Trophoblast cell (in vitro differentiated cells and primary cell): ENCODE measurements around the gene PPIL3. TPM values are rescaled to one million over a fixed set of nuclear protein-coding genes. Genes with fewer than 3 reads are reported as not detected.

ENCODE experiments used
- DNase-seq, 2 donors: peaks; one replicate each; pipeline ENCODE4 v3.0.0-alpha.2; 2016
- H2AFZ ChIP-seq: 2 replicates; pipeline ENCODE4 v1.6.1; 2013; ENCODE audit warnings: low read length, moderate library complexity, mild to moderate bottlenecking; ENCODE audit not compliant: insufficient read depth, poor library complexity
- H2AK5ac ChIP-seq: 2 replicates; pipeline ENCODE4 v1.6.1; 2013; ENCODE audit warnings: mild to moderate bottlenecking, low read length
- H2BK120ac ChIP-seq: 2 replicates; pipeline ENCODE4 v1.6.1; 2013; ENCODE audit warnings: low read length, mild to moderate bottlenecking, moderate library complexity; ENCODE audit not compliant: insufficient read depth, poor library complexity
- H2BK12ac ChIP-seq: 2 replicates; pipeline ENCODE4 v1.6.1; 2013; ENCODE audit warnings: mild to moderate bottlenecking, low read length, moderate library complexity
- H2BK5ac ChIP-seq: 2 replicates; pipeline ENCODE4 v1.6.1; 2013; ENCODE audit warnings: low read length, low read depth, moderate library complexity, mild to moderate bottlenecking; ENCODE audit not compliant: poor library complexity
- H3K14ac ChIP-seq: 2 replicates; pipeline ENCODE4 v1.6.1; 2013; ENCODE audit warnings: mild to moderate bottlenecking, low read length
- H3K18ac ChIP-seq: 2 replicates; pipeline ENCODE4 v1.6.1; 2013; ENCODE audit warnings: mild to moderate bottlenecking, low read length
- H3K23ac ChIP-seq: 2 replicates; pipeline ENCODE4 v1.6.1; 2013; ENCODE audit warnings: low read length
- H3K27ac ChIP-seq: 2 replicates; pipeline ENCODE4 v1.5.1; 2013; ENCODE audit warnings: low read depth, mild to moderate bottlenecking, inconsistent platforms, low read length, moderate library complexity
- H3K27me3 ChIP-seq: 2 replicates; pipeline ENCODE4 v1.6.1; 2013; ENCODE audit warnings: inconsistent platforms, mild to moderate bottlenecking, low read length, moderate library complexity; ENCODE audit not compliant: insufficient read depth
- H3K36me3 ChIP-seq, 2 experiments: 1 replicate in 1 of 2; 2 replicates in 1 of 2; pipeline ENCODE4 v1.6.1; 2013; ENCODE audit warnings: low read length in 2 of 2, mild to moderate bottlenecking in 2 of 2, moderate library complexity in 1 of 2; ENCODE audit not compliant: insufficient read depth in 2 of 2, control insufficient read depth in 1 of 2
- H3K4ac ChIP-seq: 2 replicates; pipeline ENCODE4 v1.6.1; 2013; ENCODE audit warnings: low read depth, mild to moderate bottlenecking, low read length, moderate library complexity
- H3K4me1 ChIP-seq, 2 experiments: 1 replicate in 1 of 2; 2 replicates in 1 of 2; pipeline ENCODE4 v1.6.1; 2013; ENCODE audit warnings: low read length in 2 of 2, mild to moderate bottlenecking in 2 of 2, moderate library complexity in 1 of 2; ENCODE audit not compliant: insufficient read depth in 2 of 2, control insufficient read depth in 1 of 2
- H3K4me2 ChIP-seq: 2 replicates; pipeline ENCODE4 v1.6.1; 2013; ENCODE audit warnings: inconsistent platforms, mild to moderate bottlenecking, low read length, moderate library complexity
- H3K4me3 ChIP-seq: 2 replicates; pipeline ENCODE4 v1.5.1; 2013; ENCODE audit warnings: mild to moderate bottlenecking, low read depth, low read length, inconsistent platforms
- H3K79me1 ChIP-seq: one replicate; pipeline ENCODE4 v1.6.1; 2013; ENCODE audit warnings: low read length
- H3K79me2 ChIP-seq: 2 replicates; pipeline ENCODE4 v1.6.1; 2013; ENCODE audit warnings: low read length, mild to moderate bottlenecking; ENCODE audit not compliant: control insufficient read depth, insufficient read depth, poor library complexity
- H3K9ac ChIP-seq: 2 replicates; pipeline ENCODE4 v1.6.1; 2013; ENCODE audit warnings: mild to moderate bottlenecking, low read length
- H3K9me3 ChIP-seq: 2 replicates; pipeline ENCODE4 v1.6.1; 2013; ENCODE audit warnings: low read depth, mild to moderate bottlenecking, control low read depth, inconsistent platforms, low read length; ENCODE audit not compliant: insufficient read depth
- H4K12ac ChIP-seq: 2 replicates; pipeline ENCODE4 v1.6.1; 2013; ENCODE audit warnings: low read depth, mild to moderate bottlenecking, low read length, moderate library complexity
- H4K8ac ChIP-seq: 2 replicates; pipeline ENCODE4 v1.6.1; 2013; ENCODE audit warnings: low read depth, mild to moderate bottlenecking, low read length, moderate library complexity
- H4K91ac ChIP-seq: one replicate; pipeline ENCODE4 v1.6.1; 2013; ENCODE audit warnings: low read depth, mild to moderate bottlenecking, low read length, moderate library complexity
- WGBS: extraction: QIAGEN DNeasy Blood & Tissue Kit; methylation state at CpG from one replicate; pipeline ENCODE4 v1.1.7; 2013; ENCODE audit warnings: missing lambda C conversion rate; ENCODE audit not compliant: insufficient read length, insufficient coverage; ENCODE audit errors: extremely low coverage; 5-methylcytosine and 5-hydroxymethylcytosine counted together
- polyA plus RNA-seq: library from polyadenylated mRNA; stranded (reverse); fragments of 200-250 nt; gene quantifications from 2 replicates; pipeline ENCODE4 v1.2.3, GENCODE V29; 2013

The PPIL3 gene
- 34.5 and 35.8 TPM in 2 replicates for polyA plus RNA-seq

DNA sequence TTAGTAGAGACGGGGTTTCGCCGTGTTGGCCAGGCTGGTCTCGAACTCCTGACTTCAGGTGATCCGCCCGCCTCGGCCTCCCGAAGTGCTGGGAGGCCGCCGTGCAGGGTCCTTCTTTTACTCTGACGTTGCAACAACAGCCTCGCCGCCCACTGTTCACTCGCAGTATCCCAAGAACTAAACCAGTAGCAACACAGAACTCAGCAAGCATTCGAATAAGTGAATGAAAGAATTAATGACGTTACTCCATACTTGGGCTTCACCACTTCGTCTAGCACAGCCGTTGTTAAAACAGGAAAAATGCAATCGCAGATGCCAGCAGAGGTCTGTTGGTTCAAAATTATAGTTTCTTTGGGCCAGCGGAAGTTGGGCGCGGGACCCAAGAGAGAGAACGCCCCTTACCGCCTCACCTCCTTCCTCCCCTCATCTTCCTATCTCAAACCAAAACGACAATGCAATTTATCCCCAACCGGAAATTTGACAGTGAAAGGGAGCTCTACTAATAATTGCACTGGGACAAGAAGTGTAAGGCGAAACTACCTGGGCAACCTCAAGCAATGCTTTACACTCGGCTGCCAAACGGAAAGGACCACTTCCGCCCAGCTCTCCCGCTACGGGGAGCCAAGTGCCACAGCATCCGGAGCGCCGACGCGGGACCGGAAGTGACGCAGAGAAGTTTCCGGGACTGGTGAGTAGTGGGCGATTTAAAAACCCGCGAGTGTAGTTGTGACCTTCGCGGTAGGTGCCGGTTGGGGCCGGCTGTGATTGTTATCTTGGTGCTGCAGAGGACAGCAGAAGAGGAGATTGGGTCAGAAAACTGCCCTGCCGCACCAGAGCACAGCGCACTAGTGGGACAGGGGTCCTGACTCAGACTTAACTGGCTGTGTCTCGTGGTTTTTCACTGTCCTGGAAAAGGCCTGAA lies at the start of gene PPIL3, which contains the start of gene NIF3L1:
Gene PPIL3, minus strand, starts transcription at position 374 of the 922 bp plus-strand sequence. CDS start 1,462 bp downstream, outside the sequence.
Gene NIF3L1, plus strand, starts transcription at position 668 of the 922 bp plus-strand sequence. CDS start 2,573 bp downstream, outside the sequence.
- Histone ChIP-seq H4K91ac (peak within 1 kb of the TSS; percentile 72), H3K79me1 (peaks cover 8% of the 10 kb centered on the region), H2BK5ac (peak within 1 kb of the TSS; percentile 37), H3K9ac (peak within 1 kb of the TSS; percentile 96), H3K79me2 (peaks cover 4% of the 10 kb centered on the region), H3K4me2 (peak within 1 kb of the TSS; percentile 74), H4K12ac (peak within 1 kb of the TSS; percentile 66), H3K14ac (peak within 1 kb of the TSS; percentile 78), H4K8ac (peak within 1 kb of the TSS; percentile 88), H2AFZ (peak within 1 kb of the TSS; percentile 71), H3K36me3 (peaks cover 6% of the 10 kb centered on the region in 2 experiments), H2BK12ac (no peak within 1 kb of the TSS), H2BK120ac (peak within 1 kb of the TSS; percentile 41), H3K23ac (no peak within 1 kb of the TSS), H3K18ac (peak within 1 kb of the TSS; percentile 31), H2AK5ac (no peak within 1 kb of the TSS), H3K27me3 (no peaks in the 10 kb centered on the region), H3K4me1 (peaks cover 6% of the 10 kb centered on the region in 2 experiments), H3K27ac (peak within 1 kb of the TSS; percentile 89), H3K4ac (peak within 1 kb of the TSS; percentile 56), H3K9me3 (no peaks in the 10 kb centered on the region), H3K4me3 (peak within 1 kb of the TSS; percentile 92)
- WGBS: no CpG with 5 or more reads among the region's 50 CpGs
- DNase-seq: peak; percentile 99

DNA sequence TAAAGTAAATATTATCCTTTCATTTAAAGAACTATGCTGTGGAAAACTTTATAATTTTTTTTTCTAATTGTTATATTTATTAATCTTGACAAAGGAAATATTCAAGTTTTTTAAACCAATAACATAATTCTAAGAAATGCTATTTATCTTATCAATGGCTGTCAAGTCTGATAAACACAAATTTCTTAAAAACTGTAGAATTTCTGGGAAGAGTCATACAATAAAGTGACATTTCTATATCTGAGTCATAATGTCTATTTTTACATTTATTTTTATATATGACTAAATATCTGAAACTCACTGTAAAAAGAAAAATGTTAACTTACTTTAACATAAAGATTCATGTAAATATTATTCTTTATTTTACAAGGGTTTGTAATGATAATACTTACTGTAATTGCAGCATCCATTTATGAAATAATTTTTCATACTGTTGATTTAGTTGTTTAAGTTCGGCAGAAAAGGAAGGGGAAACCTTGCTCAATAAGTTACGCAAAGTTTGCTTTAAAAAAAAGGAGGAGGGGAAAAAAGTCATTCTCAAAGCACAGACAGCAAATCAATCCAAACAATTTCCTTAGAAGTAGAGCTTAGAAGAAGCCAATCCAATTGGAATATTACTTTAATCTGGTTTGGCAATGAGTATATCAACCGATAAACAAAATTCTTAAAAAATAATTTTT lies 42.2 kb upstream of the PPIL3 start:
- no peaks in the 10 kb centered on the region for H3K9me3 ChIP-seq
- DNase-seq: no peak
- H4K91ac ChIP-seq: no peak overlapping the region
- H3K27ac ChIP-seq: no peak overlapping the region
- H3K14ac ChIP-seq: no peak overlapping the region
- H2BK120ac ChIP-seq: no peak overlapping the region
- no peak overlapping the region for H3K9ac ChIP-seq
- H3K18ac ChIP-seq: no peak overlapping the region
- H3K4me1 ChIP-seq: no peaks in the 10 kb centered on the region
- H3K79me2 ChIP-seq: no peaks in the 10 kb centered on the region
- H3K36me3 ChIP-seq: peaks cover 15 to 22% of the 10 kb centered on the region in 2 experiments
- no peak overlapping the region for H2AFZ ChIP-seq
- H4K12ac ChIP-seq: no peak overlapping the region
- no peak overlapping the region for H3K4ac ChIP-seq
- H2BK5ac ChIP-seq: no peak overlapping the region
- H3K23ac ChIP-seq: no peak overlapping the region
- no peak overlapping the region for H2BK12ac ChIP-seq
- no peak overlapping the region for H3K4me3 ChIP-seq
- no peaks in the 10 kb centered on the region for H3K27me3 ChIP-seq
- no peak overlapping the region for H4K8ac ChIP-seq
- H3K79me1 ChIP-seq: no peaks in the 10 kb centered on the region
- H3K4me2 ChIP-seq: no peak overlapping the region
- no peak overlapping the region for H2AK5ac ChIP-seq
- no CpG with 5 or more reads among the region's 3 CpGs for WGBS

DNA sequence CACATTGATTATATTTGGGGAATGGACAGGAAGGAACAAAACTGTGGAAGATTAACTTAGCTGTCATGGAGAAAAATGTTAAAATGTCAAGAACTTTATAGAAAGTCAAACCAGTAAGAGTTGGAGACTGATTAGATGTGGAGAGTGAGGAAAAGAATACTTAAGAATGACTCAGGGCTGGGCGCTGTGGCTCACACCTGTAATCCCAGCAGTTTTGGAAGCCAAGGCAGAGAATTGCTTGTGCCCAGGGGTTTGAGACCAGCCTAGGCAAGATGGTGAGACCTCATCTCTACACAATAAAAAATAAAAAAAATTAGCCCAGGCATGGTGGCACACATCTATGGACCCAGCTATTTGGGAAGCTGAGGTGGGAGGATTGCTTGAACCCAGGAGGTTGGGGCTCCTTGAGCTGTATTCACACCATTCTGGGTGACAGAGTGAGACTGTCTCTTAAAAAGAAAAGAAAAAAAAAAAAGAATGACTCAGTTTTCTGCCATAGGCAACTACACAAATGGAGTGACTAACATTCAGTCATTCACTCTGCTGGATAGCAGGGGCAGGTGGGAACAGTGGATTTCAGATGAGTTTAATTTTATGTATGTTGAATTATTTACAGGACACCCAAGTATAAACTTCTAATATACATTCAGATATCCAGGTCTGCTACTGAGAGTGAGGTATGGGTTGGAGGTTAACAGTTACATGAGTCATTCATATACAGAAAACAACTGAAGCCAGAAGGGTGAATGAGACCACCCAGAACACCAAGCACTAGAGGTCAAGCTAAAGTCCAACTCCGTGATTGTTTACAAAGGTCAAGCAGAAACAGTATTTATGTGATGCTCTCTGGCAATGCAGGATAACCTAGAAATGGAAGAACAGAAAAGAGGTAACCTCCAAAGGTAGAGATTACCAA lies 40.7 kb upstream of the PPIL3 start:
- Histone ChIP-seq H4K12ac (no peak overlapping the region), H3K27ac (no peak overlapping the region), H4K8ac (no peak overlapping the region), H3K18ac (no peak overlapping the region), H3K79me1 (no peaks in the 10 kb centered on the region), H3K4ac (no peak overlapping the region), H2AK5ac (no peak overlapping the region), H3K4me2 (no peak overlapping the region), H3K4me1 (no peaks in the 10 kb centered on the region), H3K23ac (no peak overlapping the region), H2BK120ac (no peak overlapping the region), H3K27me3 (no peaks in the 10 kb centered on the region), H2BK5ac (no peak overlapping the region), H3K9me3 (no peaks in the 10 kb centered on the region), H2AFZ (no peak overlapping the region), H3K4me3 (no peak overlapping the region), H3K9ac (no peak overlapping the region), H3K36me3 (peaks cover 14 to 17% of the 10 kb centered on the region in 2 experiments), H4K91ac (no peak overlapping the region), H2BK12ac (no peak overlapping the region), H3K14ac (no peak overlapping the region), H3K79me2 (no peaks in the 10 kb centered on the region)
- DNase-seq: no peak
- WGBS: no CpG with 5 or more reads among the region's 2 CpGs

DNA sequence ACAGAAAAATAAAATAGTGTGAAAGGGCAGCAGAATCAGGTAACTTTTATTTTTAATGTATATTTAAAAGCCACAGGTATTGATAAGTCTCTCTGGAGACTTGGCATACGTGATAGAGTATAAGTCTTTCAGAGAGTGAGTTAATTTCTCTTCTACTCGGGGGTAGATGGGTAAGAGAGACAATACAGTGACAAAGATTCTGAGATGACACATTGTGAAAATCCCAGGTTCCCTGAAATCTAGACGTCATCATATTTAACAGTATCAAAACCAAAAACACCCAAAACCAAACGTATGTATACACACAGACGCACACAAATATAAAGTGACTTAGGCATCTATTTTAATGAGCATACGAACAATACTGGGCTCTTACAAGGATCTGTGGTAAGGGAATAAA lies 33.6 kb upstream of the PPIL3 start:
- no peak overlapping the region for H2AK5ac ChIP-seq
- peaks cover 18 to 26% of the 10 kb centered on the region in 2 experiments for H3K36me3 ChIP-seq
- no peak overlapping the region for H3K4me3 ChIP-seq
- no peak overlapping the region for H4K12ac ChIP-seq
- no peaks in the 10 kb centered on the region for H3K9me3 ChIP-seq
- H3K18ac ChIP-seq: no peak overlapping the region
- H3K79me1 ChIP-seq: no peaks in the 10 kb centered on the region
- no peak overlapping the region for H3K27ac ChIP-seq
- no peak overlapping the region for H2BK120ac ChIP-seq
- no peak overlapping the region for H4K8ac ChIP-seq
- H2BK12ac ChIP-seq: no peak overlapping the region
- H3K4me1 ChIP-seq: no peaks in the 10 kb centered on the region
- no peak overlapping the region for H2AFZ ChIP-seq
- no peak overlapping the region for H3K14ac ChIP-seq
- H2BK5ac ChIP-seq: no peak overlapping the region
- DNase-seq: no peak
- no peak overlapping the region for H3K9ac ChIP-seq
- H3K79me2 ChIP-seq: no peaks in the 10 kb centered on the region
- no peak overlapping the region for H3K4me2 ChIP-seq
- no peak overlapping the region for H4K91ac ChIP-seq
- H3K23ac ChIP-seq: no peak overlapping the region
- no peak overlapping the region for H3K4ac ChIP-seq
- H3K27me3 ChIP-seq: no peaks in the 10 kb centered on the region
- no CpG with 5 or more reads among the region's 6 CpGs for WGBS
